ENCODE results near the gene NTSR1. TPM values are rescaled to one million over a fixed set of nuclear protein-coding genes. Genes with fewer than 3 reads are reported as not detected.

Gene NTSR1
- total and polyA plus RNA-seq, 2 donors, result 0.05 to 0.34 TPM

- 76% methylated on average over 10 of the region's 10 CpGs for WGBS
- Histone ChIP-seq H3K4me1 (ENCODE audit: insufficient read depth) (no peaks in the 10 kb centered on the region), H3K36me3 (ENCODE audit: insufficient read depth) (no peaks in the 10 kb centered on the region), H3K27ac (ENCODE audit: low read depth) (no peak overlapping the region), H3K4me3 (ENCODE audit: low read depth, low read length) (no peak overlapping the region)
- DNase-seq (ENCODE audit: extremely low spot score), result no peak
Observed at GRCh38 chr20:62693524-62693922, 15.1 kb upstream of the NTSR1 start.

- Histone ChIP-seq H3K4me3 (ENCODE audit: low read depth, low read length) (no peak overlapping the region), H3K36me3 (ENCODE audit: insufficient read depth) (no peaks in the 10 kb centered on the region), H3K27ac (ENCODE audit: low read depth) (no peak overlapping the region), H3K4me1 (ENCODE audit: insufficient read depth) (no peaks in the 10 kb centered on the region)
- 78% methylated on average over 10 of the region's 10 CpGs for WGBS
- no peak for DNase-seq (ENCODE audit: extremely low spot score)
Observed at GRCh38 chr20:62694106-62694505, 14.5 kb upstream of the NTSR1 start.

- 83% methylated on average over 15 of the region's 15 CpGs for WGBS
- Histone ChIP-seq H3K36me3 (ENCODE audit: insufficient read depth) (no peaks in the 10 kb centered on the region), H3K4me1 (ENCODE audit: insufficient read depth) (no peaks in the 10 kb centered on the region), H3K27ac (ENCODE audit: low read depth) (no peak overlapping the region), H3K4me3 (ENCODE audit: low read depth, low read length) (no peak overlapping the region)
- DNase-seq (ENCODE audit: extremely low spot score), result no peak
Observed at GRCh38 chr20:62694868-62695267, 13.8 kb upstream of the NTSR1 start.

GRCh38 chr20:62695448-62696414 lies 12.9 kb upstream of the NTSR1 start:
- H3K4me3 ChIP-seq (ENCODE audit: low read depth, low read length), result no peak overlapping the region
- no peaks in the 10 kb centered on the region for H3K4me1 ChIP-seq (ENCODE audit: insufficient read depth)
- no peak for DNase-seq (ENCODE audit: extremely low spot score)
- H3K36me3 ChIP-seq (ENCODE audit: insufficient read depth), result no peaks in the 10 kb centered on the region
- H3K27ac ChIP-seq (ENCODE audit: low read depth), result no peak overlapping the region
- 82% methylated on average over 32 of the region's 32 CpGs for WGBS

- 77% methylated on average over 16 of the region's 16 CpGs for WGBS
- no peak overlapping the region for H3K4me3 ChIP-seq (ENCODE audit: low read depth, low read length)
- H3K4me1 ChIP-seq (ENCODE audit: insufficient read depth), result no peaks in the 10 kb centered on the region
- no peaks in the 10 kb centered on the region for H3K36me3 ChIP-seq (ENCODE audit: insufficient read depth)
- H3K27ac ChIP-seq (ENCODE audit: low read depth), result no peak overlapping the region
- DNase-seq (ENCODE audit: extremely low spot score), result no peak
Observed at GRCh38 chr20:62696434-62696957, 12.1 kb upstream of the NTSR1 start.

GRCh38 chr20:62696989-62697388 lies 11.6 kb upstream of the NTSR1 start:
- no peaks in the 10 kb centered on the region for H3K36me3 ChIP-seq (ENCODE audit: insufficient read depth)
- no peak for DNase-seq (ENCODE audit: extremely low spot score)
- no peaks in the 10 kb centered on the region for H3K4me1 ChIP-seq (ENCODE audit: insufficient read depth)
- H3K27ac ChIP-seq (ENCODE audit: low read depth), result no peak overlapping the region
- H3K4me3 ChIP-seq (ENCODE audit: low read depth, low read length), result no peak overlapping the region
- WGBS, result 82% methylated on average over 10 of the region's 10 CpGs

GRCh38 chr20:62697468-62697912 lies 11.1 kb upstream of the NTSR1 start:
- no peak overlapping the region for H3K27ac ChIP-seq (ENCODE audit: low read depth)
- no peak for DNase-seq (ENCODE audit: extremely low spot score)
- no peaks in the 10 kb centered on the region for H3K36me3 ChIP-seq (ENCODE audit: insufficient read depth)
- no peaks in the 10 kb centered on the region for H3K4me1 ChIP-seq (ENCODE audit: insufficient read depth)
- no peak overlapping the region for H3K4me3 ChIP-seq (ENCODE audit: low read depth, low read length)
- 83% methylated on average over 11 of the region's 11 CpGs for WGBS

- no peaks in the 10 kb centered on the region for H3K36me3 ChIP-seq (ENCODE audit: insufficient read depth)
- 92% methylated on average over 14 of the region's 14 CpGs for WGBS
- H3K4me1 ChIP-seq (ENCODE audit: insufficient read depth), result no peaks in the 10 kb centered on the region
- DNase-seq (ENCODE audit: extremely low spot score), result no peak
- H3K4me3 ChIP-seq (ENCODE audit: low read depth, low read length), result no peak overlapping the region
- H3K27ac ChIP-seq (ENCODE audit: low read depth), result no peak overlapping the region
Observed at GRCh38 chr20:62698231-62698630, 10.4 kb upstream of the NTSR1 start.

- no peak overlapping the region for H3K4me3 ChIP-seq (ENCODE audit: low read depth, low read length)
- H3K36me3 ChIP-seq (ENCODE audit: insufficient read depth), result no peaks in the 10 kb centered on the region
- no peak overlapping the region for H3K27ac ChIP-seq (ENCODE audit: low read depth)
- 90% methylated on average over 19 of the region's 19 CpGs for WGBS
- H3K4me1 ChIP-seq (ENCODE audit: insufficient read depth), result no peaks in the 10 kb centered on the region
- no peak for DNase-seq (ENCODE audit: extremely low spot score)
Observed at GRCh38 chr20:62699296-62699695, 9.3 kb upstream of the NTSR1 start.

GRCh38 chr20:62699741-62700140 lies 8.9 kb upstream of the NTSR1 start:
- Histone ChIP-seq H3K36me3 (ENCODE audit: insufficient read depth) (no peaks in the 10 kb centered on the region), H3K27ac (ENCODE audit: low read depth) (no peak overlapping the region), H3K4me1 (ENCODE audit: insufficient read depth) (no peaks in the 10 kb centered on the region), H3K4me3 (ENCODE audit: low read depth, low read length) (no peak overlapping the region)
- no peak for DNase-seq (ENCODE audit: extremely low spot score)
- 83% methylated on average over 12 of the region's 12 CpGs for WGBS

GRCh38 chr20:62700261-62700930 lies 8.2 kb upstream of the NTSR1 start:
- no peak for DNase-seq (ENCODE audit: extremely low spot score)
- WGBS, result 92% methylated on average over 18 of the region's 18 CpGs
- Histone ChIP-seq H3K4me1 (ENCODE audit: insufficient read depth) (no peaks in the 10 kb centered on the region), H3K36me3 (ENCODE audit: insufficient read depth) (no peaks in the 10 kb centered on the region), H3K4me3 (ENCODE audit: low read depth, low read length) (no peak overlapping the region), H3K27ac (ENCODE audit: low read depth) (no peak overlapping the region)

GRCh38 chr20:62701161-62702012 lies 7.2 kb upstream of the NTSR1 start:
- H3K27ac ChIP-seq (ENCODE audit: low read depth), result no peak overlapping the region
- H3K4me3 ChIP-seq (ENCODE audit: low read depth, low read length), result no peak overlapping the region
- 77% methylated on average over 24 of the region's 24 CpGs for WGBS

GRCh38 chr20:62702013-62702300 lies 6.7 kb upstream of the NTSR1 start:
- no peaks in the 10 kb centered on the region for H3K4me1 ChIP-seq (ENCODE audit: insufficient read depth)
- no peaks in the 10 kb centered on the region for H3K36me3 ChIP-seq (ENCODE audit: insufficient read depth)
- WGBS, result 66% methylated on average over 11 of the region's 11 CpGs
- DNase-seq (ENCODE audit: extremely low spot score), result no peak
- no peak overlapping the region for H3K4me3 ChIP-seq (ENCODE audit: low read depth, low read length)
- H3K27ac ChIP-seq (ENCODE audit: low read depth), result no peak overlapping the region

More at GRCh38 chr20:62701161-62702012, 7.2 kb upstream of the NTSR1 start:
- no peaks in the 10 kb centered on the region for H3K4me1 ChIP-seq (ENCODE audit: insufficient read depth)
- H3K36me3 ChIP-seq (ENCODE audit: insufficient read depth), result no peaks in the 10 kb centered on the region
- no peak for DNase-seq (ENCODE audit: extremely low spot score)
